T1000 (cell line): ENCODE data around the gene OMG.
"Not testable (repeated sequence)": the region's sequence is repeated elsewhere in the genome, so short reads cannot be mapped to it uniquely, and the experiment has no call there.

ENCODE experiments used
- DNase-seq: peaks from one replicate; lab custom pipeline; 2025; ENCODE audit warnings: mixed read lengths; lab: John Stamatoyannopoulos, UW

OMG gene

DNA sequence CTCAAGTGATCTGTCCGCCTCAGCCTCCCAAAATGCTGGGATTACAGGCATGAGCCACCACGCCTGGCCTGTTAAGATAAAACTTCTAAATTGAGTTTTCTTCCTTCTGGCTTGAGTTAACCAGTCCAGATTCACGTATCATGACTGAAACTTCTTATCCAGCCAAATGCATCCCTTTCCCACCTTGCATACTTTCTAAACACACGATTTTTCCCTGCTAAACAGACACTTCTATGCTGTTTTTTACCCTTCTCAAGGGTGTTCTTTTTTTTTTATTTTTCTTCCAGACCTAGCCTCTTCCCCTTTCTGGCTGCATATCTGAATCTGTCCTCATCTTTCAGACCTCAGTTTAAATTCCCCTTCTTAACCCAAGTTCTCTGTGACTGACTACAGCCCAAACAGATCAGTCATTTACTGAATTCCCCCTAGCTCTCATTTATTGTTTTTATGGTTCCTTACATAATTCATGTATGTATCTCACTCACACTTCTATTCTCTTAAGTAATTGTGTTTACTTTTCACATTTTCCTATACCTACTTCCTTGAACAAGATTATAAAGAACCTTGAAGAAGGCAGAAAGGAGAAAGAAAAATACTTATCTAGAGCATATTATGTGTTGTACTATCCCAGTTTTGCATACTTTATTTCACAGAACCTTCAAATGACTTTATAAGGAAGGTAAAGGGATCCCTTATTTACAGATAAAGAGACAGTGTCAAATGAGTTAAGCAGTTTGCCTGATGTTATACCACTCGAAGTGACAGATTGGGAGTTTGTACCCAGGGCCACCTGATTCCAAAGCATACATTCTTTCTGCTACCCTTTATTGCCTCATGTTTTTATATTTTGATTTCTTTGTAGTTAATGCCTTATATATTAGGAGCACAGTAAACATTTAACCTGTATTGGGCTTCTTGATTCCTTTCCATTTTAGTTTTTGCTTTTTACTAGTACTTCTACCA, 11.6 kb upstream of the OMG start:
- no peak for DNase-seq

DNA sequence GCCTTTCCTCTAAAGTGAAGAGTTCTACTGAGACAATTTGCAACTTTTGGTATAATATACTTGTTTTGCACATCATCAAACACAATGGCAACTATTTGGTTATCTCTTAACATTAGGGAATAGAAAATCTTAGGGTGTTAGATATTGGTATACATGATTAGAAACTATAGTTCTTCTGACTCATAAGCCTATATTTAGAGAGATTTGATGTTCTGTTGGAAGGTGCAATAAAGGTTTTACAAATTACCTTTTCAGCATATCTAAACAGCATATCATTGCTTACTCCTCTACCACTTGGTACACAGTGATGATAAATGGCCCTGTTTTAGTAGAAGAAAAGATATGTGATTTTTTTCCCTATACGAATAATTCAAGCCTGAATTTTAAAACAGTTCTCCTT, 10.6 kb upstream of the OMG start:
- no peak for DNase-seq

DNA sequence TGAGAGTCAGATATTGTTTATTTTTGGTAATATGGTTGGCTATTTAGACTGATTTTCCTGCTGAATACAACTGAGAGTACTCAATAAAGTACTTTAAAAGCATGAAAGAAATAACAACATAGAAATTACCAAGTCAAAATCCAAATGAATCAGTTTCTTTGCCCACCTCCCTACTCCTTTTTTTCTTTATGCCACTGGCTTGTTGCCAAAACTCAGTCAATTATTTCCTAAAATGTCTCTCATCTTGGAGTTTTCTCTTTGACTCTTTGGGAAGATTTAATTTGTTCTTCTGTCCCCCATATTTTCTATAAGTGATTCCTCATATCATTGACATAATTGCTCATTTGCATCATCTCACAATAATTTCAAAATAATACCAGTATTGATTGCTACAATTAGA, 2.6 kb upstream of the OMG start:
- DNase-seq: no peak

DNA sequence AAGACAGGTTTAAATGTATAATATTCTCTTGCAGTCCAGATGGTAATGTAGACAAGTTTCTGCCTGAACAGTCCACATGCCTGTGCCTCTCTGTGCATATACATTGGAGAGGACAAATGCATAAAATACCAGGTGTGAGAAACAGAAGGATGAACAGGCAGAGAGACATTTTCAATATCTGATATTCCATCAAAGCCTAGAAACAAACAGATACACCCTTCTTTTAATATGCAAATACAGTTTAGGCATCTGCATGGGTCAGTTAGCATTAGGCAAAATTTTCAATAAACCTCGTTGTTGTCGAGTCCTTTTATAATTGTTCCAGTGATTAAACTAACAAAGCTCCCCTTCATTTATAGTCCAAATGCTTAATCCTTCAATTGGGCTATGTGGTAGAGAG, 897 bp downstream of the OMG start:
- no peak for DNase-seq

- no peak for DNase-seq
Measured at GRCh38 chr17:31295489-31295871, 1.6 kb downstream of the OMG start.

DNA sequence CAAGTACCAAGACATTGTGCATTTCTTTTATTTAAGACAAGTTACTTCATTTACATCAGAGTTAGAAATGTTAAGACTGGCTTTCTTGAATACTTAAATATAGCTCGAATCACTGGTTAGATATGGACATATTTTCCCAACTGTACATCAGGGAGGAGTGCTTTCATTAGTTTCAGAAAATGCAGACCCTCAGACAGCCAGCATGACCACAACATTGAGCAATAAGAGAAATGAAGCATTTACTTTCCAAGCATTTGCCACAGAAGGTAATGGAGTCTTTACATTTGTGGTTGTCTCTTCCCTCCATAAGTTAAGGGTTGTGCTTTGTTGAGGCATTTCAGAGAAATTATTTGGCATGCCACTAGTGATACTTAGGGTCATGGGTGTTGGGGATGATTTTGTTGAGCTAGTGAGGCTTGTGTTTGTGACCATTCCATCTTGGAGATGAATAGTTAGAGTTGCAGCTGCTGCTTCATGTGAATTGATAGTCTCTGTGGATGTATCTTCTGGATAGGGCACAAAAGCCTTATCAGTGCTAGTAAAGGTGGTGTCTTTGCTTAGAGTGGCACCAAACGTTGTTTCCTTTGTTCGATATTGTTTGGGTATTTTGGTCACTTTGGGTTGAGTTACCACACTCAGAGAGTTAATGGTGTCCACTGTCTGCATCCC, 2.1 kb downstream of the OMG start:
- DNase-seq: no peak

- no peak for DNase-seq
Measured at GRCh38 chr17:31294231-31294630, 2.8 kb downstream of the OMG start.

- no peak for DNase-seq
Measured at GRCh38 chr17:31293581-31293980, 3.5 kb downstream of the OMG start.

DNA sequence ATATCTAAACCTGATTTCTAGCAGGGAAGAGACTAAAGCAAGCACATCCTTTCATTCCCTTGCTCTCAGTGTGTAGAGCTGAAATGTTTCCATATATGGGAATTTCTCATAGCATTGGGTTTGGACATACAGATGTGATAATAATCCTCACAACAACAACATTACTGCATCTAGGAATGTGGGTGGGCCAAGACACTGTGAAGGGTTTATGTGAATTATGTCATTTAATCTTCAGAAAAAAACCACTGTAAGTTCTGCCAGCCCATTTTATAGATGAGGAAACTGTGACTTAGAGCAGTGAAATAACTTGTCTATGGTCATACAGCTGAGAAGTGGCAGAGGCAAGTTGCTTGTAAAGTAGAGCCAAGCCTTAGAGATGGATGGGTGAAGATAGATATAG, 5.2 kb downstream of the OMG start:
- DNase-seq: no peak

GRCh38 chr17:31289790-31290189, 7.2 kb downstream of the OMG start:
- DNase-seq: no peak

DNA sequence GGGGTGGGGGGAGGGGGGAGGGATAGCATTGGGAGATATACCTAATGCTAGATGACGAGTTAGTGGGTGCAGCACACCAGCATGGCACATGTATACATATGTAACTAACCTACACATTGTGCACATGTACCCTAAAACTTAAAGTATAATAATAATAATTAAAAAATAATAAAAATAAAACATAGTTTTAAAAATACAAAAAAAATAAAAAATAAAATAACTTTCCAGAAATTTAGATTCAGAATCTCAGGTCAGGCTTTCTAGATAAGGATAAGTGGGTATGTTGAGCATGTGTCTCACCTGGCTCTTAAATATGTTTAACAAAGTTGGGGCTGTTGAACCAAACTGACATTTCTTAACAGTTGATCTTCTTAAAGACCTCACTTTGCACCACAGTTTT, 9.1 kb downstream of the OMG start:
- DNase-seq: not testable (repeated sequence)

DNA sequence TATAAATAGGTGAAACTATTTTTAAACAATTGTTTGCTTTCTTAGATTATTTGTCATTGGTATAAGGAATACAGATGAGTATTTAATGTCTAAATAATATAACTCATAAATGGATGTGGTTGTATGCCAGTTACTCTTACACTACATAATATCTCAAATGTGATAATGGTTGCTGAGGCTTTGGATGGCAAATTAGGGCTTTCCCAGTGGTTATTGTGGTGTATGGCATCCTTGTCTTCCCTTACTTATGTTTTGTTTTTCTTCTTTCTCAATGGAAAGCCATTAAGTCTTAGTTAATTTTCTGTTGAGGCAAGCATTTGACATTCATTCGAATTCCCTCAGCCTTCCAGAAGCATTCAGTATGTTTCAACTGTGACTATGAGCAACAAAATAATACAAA, 10.5 kb downstream of the OMG start:
- no peak for DNase-seq

- DNase-seq: no peak
Measured at GRCh38 chr17:31283841-31284240, 13.2 kb downstream of the OMG start.

GRCh38 chr17:31281061-31281460, 16.0 kb downstream of the OMG start:
- no peak for DNase-seq

- no peak for DNase-seq
Measured at GRCh38 chr17:31279401-31279800, 17.6 kb downstream of the OMG start.

DNA sequence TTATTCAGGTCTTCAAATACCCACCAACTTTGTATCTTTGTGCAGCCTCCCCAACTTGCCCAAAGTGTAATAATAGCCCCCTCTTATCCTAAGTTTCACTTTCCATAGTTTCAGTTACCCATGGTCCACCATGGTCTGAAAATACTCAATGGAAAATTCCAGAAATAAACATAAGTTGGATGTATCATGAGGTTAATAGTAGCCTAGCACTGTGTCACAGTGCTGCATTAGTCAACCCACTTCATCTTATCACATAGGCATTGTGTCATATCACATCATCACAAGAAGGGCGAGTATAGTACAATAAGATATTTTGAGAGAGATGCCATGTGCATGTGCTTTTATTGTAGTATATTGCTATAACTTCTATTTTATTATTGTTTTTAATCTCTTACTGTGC, 21.9 kb downstream of the OMG start:
- DNase-seq: no peak

DNA sequence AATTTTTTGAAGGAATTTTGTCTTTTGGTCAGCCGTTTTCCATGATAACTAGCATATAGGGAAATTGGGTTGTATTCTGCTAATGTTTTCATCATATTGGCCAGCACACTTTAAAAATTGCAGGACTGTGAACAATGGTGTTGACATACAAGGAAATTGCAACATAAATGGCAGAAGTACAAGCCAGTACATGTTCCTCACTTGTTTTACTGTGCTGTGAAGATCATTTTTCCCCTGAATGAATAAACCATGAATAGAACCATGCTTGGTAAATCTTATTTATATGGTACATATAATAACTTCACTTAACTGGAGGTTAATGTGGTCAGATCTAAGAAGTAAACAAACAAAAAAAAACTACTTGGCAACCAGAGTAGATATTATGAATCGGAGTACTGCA, 22.8 kb downstream of the OMG start:
- no peak for DNase-seq

- DNase-seq: no peak
Measured at GRCh38 chr17:31273516-31273915, 23.5 kb downstream of the OMG start.

DNA sequence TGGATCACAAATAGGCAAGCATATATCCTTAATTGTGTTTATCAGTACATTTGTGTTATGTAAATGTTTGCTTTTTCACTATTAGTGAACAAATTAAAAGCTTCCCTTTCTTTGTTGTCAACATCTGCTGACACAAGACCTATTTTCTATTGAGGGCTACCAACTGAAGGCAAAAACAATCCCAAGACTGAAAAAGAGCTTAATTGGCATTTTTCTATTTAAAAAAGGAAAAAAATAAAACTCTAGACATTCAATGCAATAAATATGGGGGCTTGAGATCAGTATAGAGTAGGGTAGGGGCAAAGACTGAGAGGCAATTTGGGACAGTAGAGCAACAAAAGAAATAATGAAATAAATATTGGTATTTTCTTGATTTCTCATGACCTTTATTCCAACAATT, 24.2 kb downstream of the OMG start:
- no peak for DNase-seq

DNA sequence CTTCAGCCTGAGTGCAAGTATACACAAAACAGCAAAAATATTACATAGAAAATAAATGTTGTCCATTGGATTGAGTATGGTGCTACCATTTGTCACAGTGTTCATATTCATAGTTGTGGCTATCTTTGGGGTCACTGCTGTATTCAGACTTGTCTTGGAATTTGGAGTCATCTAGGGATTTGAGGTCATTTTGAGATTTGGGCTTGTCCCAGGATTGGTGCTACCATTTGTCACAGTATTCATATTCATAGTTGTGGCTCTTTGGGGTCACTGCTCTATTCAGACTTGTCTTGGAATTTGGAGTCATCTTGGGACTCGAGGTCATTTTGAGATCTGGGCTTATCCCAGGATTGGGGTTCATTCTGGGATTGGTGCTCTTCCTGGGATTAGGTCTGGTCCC, 24.8 kb downstream of the OMG start:
- no peak for DNase-seq

DNA sequence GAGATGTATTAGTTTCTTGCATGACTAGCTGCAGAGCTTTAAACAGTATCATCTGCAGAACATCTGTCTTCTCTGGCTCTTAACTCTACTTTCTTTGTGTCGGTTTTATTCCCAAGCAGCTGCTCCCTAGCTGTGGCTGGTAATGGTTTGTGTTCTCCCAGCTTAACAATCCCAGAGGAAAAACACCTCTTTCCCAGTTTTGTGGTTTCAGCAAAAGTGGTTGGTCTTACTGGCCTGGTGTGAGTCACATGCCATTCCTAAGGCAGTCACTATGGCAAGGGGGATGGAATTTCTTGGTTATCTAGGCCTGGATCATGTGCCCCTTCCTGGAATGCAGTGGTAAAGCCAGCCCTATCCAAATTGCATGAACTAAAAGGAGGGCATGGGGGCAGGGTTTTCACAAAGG, 27.5 kb downstream of the OMG start:
- peak; percentile 67 for DNase-seq

- no peak for DNase-seq
Measured at GRCh38 chr17:31269036-31269577, 27.9 kb downstream of the OMG start.

DNA sequence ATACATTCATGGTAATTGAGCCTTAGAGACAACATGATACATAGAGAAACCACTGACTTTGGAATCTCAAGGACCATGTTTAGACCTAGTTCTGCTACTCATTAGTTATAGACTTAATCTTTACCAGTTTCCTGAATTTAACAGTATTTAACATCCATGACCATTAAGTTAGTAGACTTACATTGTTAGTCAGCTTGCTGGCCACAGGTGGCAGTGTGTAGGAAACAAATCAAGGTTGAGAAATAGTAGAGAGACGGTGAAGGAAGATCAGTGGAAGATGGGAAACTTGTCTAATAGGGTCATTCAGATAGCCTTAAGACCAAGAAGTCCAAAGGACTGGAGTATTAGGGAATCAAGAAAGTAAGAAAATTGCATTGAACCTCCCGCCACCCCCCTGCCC, 31.0 kb downstream of the OMG start:
- DNase-seq: no peak
